HG02885 (cell line): ENCODE results near the gene TRIM41.
"Not testable (repeated sequence)": the region's sequence is repeated elsewhere in the genome, so short reads cannot be mapped to it uniquely, and the experiment has no call there.

Experiments used
- ATAC-seq: cut with Tn5 transposase; IDR thresholded peaks from one replicate; pipeline ENCODE4 v1.9.1; 2021; ENCODE audit warnings: mild to moderate bottlenecking; ENCODE audit not compliant: unreplicated experiment, poor library complexity

The TRIM41 gene

DNA sequence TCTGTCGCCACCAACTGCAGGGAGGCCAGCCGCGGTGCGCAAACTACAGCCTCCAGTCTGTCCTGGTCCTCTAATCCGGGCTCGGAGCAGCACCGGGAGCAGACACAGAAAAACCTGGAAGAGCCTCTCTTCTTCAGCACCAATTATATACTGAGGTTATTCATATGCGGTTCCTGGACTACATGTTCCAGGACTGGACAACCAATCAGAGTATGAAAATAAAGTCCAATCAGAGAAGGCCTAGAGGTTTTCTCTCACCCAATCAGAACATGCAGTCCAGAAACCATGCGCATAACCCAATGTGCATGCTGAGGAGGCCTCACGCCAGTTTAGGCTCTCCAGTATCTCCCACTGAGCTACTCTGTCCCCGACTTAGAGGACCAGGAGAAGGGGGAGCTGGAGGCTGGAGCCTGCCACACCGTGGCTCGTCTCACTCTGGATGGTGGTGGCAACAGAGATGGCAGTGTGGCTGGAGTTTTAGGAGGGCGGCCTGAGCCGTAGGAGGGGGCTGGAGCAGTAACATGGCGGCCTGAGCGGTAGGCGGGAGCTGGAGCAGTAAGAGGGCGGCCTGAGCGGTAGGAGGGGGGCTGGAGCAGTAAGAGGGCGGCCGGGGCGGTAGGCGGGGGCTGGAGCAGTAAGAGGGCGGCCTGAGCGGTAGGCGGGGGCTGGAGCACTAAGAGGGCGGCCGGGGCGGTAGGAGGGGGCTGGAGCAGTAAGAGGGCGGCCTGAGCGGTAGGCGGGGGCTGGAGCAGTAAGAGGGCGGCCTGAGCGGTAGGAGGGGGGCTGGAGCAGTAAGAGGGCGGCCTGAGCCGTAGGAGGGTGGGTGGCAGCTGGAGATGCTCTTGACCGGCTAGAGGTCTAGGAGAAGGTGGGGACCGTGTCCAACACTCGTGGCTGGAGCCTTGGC lies 58.2 kb downstream of the TRIM41 start:
- ATAC-seq = no peak

DNA sequence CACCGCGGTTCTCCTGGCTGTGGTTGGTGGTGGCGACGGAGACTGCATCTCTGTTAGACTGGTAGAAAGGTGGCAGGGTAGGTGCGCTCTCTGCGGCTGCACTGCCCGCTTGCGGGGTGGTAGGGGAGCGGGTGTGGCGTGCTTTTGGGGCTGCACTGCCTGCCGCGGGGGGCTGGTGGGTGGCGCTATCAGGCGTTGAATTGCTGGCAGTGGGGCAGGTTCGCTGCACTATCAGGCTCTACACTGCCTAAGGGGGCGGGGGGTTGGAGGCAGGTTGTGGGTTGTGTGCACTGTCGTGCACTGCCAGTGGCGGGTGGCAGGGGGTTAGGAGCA lies 58.9 kb downstream of the TRIM41 start:
- ATAC-seq = no peak

DNA sequence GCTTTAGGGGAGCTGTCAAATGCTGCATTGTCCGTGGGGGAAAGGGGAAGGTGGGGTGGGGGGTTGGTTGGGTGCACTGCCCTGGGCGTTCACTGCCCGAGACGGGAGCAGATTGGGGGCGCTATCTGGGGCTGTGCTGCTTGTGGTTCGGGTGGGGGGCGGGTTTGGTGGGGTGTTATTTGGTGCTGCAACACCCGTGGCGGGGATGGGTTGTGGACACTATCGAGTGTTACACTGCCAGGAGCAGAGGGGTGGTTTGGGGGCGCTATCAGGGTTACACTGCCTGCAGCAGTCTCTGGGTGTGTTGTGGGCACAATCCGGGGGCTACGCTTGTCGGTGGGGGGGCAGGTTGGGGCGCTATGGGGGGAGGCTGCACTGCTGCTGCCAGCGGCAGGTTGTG lies 59.3 kb downstream of the TRIM41 start:
- ATAC-seq = not testable (repeated sequence)

DNA sequence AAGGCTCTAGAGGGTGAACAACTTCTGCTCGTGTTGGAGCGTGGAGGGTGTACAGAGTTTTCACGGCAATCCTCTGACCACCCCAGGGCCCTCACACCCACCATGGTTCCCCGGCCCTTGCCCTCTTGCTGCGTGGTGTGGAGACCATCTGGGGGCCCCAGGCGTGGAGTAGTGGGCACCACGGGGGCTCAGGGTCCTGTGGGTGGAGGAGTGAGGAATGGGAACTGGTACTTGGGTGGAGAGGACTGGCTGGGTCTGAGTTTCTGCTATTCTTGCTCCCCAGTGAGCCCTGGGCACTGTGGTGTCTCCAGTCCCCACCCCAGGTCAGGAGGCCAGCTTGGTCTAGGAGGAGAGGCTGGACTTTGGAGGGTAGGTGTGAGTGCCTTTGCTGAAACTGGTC lies 59.8 kb downstream of the TRIM41 start:
- ATAC-seq = no peak

DNA sequence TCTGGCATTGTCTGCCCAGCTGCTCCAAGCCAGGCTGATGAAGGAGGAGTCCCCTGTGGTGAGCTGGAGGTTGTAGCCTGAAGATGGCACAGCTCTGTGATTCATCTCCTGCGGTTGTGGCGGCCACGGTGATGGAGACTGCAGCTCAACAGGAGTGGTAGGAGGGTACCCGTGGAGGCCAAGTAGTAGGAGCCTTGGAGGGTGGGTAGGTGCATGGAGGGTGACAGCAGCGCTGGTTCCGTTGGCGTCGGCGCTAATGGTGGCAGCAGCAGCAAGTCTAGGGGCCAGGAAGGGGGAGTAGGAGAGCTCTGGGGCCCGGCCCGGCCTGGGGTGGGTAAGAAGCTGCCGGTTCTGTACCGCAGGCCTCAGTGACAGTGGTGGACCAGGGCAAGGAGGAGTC lies 60.3 kb downstream of the TRIM41 start:
- no peak for ATAC-seq

DNA sequence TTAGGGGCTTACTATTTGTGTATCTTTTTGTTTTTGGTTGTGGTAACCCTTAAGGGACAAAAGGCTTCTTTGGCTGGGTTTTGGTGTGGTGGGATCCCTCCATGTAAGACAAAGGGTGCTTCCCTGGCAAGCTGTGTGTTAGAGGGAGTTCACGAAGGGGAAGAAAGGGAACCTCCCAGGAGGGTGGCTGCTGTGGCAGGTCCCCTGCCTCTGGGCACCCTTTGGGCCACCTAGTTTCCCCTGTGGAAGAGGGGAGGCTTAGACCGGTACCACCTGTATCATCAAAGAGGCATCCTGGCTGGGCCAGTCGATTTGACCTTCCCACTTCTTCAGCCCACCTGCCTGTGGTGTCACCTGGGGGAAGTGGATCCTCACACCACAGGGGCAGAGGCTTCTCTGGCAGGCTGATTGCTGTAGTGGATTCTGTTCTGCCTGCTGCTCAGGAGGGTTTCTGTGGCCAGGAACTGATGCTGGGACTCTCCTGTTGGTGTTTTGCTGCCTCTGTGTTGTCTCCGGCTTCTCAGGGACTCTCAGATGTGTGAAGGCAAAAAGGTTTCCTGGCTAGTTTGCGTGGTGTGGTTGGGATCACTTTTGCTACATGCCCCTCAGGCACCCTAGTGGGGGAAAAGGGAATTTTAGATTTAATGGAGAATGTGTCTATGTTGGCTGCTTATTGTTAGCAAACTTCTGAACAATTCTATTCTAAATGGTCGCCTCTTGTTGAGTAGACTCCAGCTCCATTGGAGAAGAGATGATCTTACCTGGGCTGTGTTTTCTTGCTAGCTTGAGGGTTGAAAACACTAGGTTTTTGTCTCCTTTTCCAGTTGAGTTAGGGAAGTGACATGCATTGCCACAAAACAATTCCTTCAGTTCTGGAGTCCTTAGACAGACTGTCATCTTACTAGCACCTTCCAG lies 61.0 kb downstream of the TRIM41 start:
- ATAC-seq = not testable (repeated sequence)
